Progenitor cell of endocrine pancreas (in vitro differentiated cells): ENCODE measurements around the gene CFAP100. TPM values are rescaled to one million over a fixed set of nuclear protein-coding genes. Genes with fewer than 3 reads are reported as not detected.

Source experiments
- DNase-seq: peaks from one replicate; pipeline ENCODE4 v3.0.0; 2021; ENCODE audit warnings: low spot score; ENCODE audit not compliant: unreplicated experiment
- H3K27ac Mint-ChIP-seq: 2 replicates; pipeline ENCODE4 v1.8.0; 2021; ENCODE audit warnings: mild to moderate bottlenecking, moderate library complexity, mixed read lengths
- H3K27me3 Mint-ChIP-seq: 2 replicates; pipeline ENCODE4 v1.8.0; 2021; ENCODE audit warnings: mixed read lengths
- H3K36me3 Mint-ChIP-seq: 2 replicates; pipeline ENCODE4 v1.8.0; 2022; ENCODE audit warnings: mixed read lengths; ENCODE audit not compliant: insufficient read depth
- H3K4me1 Mint-ChIP-seq: 2 replicates; pipeline ENCODE4 v1.8.0; 2021; ENCODE audit warnings: low read depth, mixed read lengths
- H3K4me3 Mint-ChIP-seq: 2 replicates; pipeline ENCODE4 v1.8.0; 2021; ENCODE audit warnings: low read depth, mild to moderate bottlenecking, moderate library complexity, mixed read lengths
- H3K9me3 Mint-ChIP-seq: 2 replicates; pipeline ENCODE4 v1.8.0; 2021; ENCODE audit warnings: low read depth, mixed read lengths
- total RNA-seq: library from RNA; stranded (reverse); gene quantifications from 2 replicates; pipeline ENCODE4 v1.2.1, GENCODE V29; 2021
- TF ChIP-seq, protein P1 (sequence below): fragments of 200-600 bp; sonication (generic); IDR thresholded peaks from one replicate; pipeline ENCODE4 v1.5.0; 2021; ENCODE audit warnings: antibody characterized with exemption, mild to moderate bottlenecking; ENCODE audit not compliant: unreplicated experiment

Gene CFAP100
- total RNA-seq, 1 donor from 2014 or later, result 0.79 TPM

DNA sequence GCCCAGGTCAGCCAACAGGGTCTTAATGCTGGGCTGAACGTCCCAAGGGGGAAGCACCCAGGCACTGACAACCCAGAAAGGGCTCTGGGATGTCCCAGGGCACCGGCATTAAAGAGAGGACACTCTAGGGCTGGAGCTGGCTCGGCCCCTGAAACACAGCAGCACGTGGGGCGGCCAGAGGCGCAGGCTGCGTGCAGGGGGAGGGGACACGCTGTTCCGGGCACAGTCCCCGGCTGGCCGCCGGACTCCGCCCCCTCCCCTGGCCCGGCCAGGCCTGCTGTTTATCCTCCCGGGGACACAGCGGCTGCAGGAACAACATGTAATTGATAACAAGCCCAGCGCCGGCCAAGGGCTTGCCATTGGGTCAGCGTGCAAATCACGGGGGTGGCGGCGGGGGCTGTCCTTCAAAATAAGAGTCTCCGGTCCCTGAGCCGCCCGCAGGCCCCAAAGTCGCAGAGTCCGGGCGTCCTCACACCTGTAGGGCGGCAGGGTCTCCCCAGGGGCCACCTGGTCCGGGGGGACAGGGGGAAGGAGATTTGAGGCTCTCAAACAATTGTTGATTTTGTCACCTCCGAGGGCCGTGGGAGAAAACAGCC, 38.8 kb upstream of the CFAP100 start:
- DNase-seq, result peak; percentile 76
- Mint-ChIP-seq H3K36me3 (no peaks in the 10 kb centered on the region), H3K9me3 (no peaks in the 10 kb centered on the region), H3K4me1 (peaks cover 10% of the 10 kb centered on the region), H3K27ac (peak overlapping the region; percentile 96), H3K4me3 (peak overlapping the region; percentile 87), H3K27me3 (peaks cover 25% of the 10 kb centered on the region)
- TF ChIP-seq, protein P1, sequence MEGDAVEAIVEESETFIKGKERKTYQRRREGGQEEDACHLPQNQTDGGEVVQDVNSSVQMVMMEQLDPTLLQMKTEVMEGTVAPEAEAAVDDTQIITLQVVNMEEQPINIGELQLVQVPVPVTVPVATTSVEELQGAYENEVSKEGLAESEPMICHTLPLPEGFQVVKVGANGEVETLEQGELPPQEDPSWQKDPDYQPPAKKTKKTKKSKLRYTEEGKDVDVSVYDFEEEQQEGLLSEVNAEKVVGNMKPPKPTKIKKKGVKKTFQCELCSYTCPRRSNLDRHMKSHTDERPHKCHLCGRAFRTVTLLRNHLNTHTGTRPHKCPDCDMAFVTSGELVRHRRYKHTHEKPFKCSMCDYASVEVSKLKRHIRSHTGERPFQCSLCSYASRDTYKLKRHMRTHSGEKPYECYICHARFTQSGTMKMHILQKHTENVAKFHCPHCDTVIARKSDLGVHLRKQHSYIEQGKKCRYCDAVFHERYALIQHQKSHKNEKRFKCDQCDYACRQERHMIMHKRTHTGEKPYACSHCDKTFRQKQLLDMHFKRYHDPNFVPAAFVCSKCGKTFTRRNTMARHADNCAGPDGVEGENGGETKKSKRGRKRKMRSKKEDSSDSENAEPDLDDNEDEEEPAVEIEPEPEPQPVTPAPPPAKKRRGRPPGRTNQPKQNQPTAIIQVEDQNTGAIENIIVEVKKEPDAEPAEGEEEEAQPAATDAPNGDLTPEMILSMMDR, result no peak

DNA sequence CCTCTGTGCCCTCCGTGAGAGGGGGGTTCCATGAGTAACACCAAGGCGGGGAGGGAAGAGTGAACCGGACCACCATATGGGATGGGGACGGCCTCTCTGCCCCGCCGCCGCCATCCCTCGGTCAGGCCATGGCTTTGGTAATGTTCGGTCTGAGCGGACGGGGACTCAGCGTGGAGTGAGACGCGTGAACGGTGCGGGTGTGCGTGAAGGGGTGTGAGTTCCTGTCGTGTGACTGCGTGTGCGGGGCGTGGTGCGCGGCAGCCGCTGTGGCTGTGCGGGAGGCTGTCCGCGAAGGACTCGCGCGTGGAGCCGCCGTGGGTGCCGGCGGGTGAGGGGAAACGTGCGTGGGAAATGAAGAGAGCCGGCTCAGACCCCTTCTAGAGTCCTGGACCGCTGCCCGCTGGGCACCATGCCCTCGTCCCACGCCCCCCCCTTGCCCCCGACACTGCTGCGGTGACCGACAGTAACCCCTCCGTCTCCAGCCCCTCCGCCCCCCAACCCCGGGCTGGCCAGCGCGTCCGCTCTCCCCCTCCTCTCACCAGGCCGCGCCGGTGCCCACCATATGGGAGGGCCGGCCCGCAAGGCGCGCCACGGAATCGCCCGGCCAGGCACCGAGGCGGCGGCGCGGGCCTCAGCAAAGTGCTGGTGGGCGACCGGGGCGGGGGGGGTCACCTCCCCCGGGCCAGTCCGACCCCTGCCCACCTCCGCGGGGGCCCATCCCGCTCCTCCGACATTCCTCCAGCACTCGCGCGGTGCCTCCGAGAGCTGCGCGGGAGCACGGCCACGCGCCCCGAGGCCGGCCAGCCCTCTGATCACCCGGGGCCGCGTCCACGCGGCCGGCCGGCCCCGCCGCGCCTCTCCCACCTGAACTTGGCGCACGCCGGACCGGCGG, 38.1 kb upstream of the CFAP100 start:
- H3K27me3 Mint-ChIP-seq, result peaks cover 30% of the 10 kb centered on the region
- peaks cover 10% of the 10 kb centered on the region for H3K4me1 Mint-ChIP-seq
- H3K36me3 Mint-ChIP-seq, result no peaks in the 10 kb centered on the region
- DNase-seq, result peak; percentile 31
- TF ChIP-seq, protein P1, result no peak
- H3K4me3 Mint-ChIP-seq, result peak overlapping the region; percentile 87
- H3K9me3 Mint-ChIP-seq, result no peaks in the 10 kb centered on the region
- peak overlapping the region; percentile 96 for H3K27ac Mint-ChIP-seq

DNA sequence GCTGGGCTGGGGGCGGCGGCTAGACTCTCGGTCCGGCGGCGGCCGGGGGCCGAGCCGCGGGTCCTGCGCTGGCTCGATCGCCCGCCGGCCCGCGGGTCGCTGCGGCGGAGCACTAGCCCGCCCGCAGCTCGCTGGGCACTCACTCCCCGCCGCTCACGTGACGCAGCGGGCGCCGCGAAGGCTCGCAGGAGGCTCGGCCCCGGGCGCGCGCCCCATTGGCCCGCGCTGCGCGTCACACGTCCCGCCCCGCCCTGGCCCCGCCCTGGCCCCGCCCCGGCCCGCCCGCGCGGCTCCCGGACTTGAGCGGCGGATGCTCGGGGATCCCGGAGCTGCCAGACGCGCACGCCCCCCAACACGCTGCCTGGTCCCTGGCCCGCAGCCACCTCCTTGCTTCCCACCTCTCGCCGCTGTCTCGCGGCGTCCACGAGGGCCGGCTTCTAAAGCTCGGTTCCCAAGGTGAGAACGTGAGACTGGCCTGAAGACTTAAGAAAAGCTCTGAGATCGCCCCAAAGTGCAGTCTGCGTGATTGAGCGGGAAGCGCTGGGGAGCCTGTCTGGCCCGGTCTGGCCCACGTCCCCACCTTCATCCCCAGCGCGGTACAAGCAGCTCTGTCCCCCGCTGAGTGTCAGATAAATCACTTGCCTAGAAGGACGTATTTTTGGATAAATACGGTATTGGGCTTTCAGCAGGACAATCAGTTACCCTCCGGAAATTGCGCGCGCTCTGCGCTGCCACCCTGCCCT, 37.2 kb upstream of the CFAP100 start, which contains the start of gene KLF15:
TSS of gene KLF15 (minus strand) at position 114 of the 743 bp plus-strand sequence. CDS start 4,486 bp downstream, outside the sequence.
- TF ChIP-seq, protein P1, result no peak
- H3K4me1 Mint-ChIP-seq, result peaks cover 10% of the 10 kb centered on the region
- H3K27me3 Mint-ChIP-seq, result peaks cover 34% of the 10 kb centered on the region
- DNase-seq, result peak; percentile 84
- no peaks in the 10 kb centered on the region for H3K36me3 Mint-ChIP-seq
- H3K4me3 Mint-ChIP-seq, result peak within 1 kb of the TSS; percentile 87
- H3K27ac Mint-ChIP-seq, result peak within 1 kb of the TSS; percentile 96
- H3K9me3 Mint-ChIP-seq, result no peaks in the 10 kb centered on the region

DNA sequence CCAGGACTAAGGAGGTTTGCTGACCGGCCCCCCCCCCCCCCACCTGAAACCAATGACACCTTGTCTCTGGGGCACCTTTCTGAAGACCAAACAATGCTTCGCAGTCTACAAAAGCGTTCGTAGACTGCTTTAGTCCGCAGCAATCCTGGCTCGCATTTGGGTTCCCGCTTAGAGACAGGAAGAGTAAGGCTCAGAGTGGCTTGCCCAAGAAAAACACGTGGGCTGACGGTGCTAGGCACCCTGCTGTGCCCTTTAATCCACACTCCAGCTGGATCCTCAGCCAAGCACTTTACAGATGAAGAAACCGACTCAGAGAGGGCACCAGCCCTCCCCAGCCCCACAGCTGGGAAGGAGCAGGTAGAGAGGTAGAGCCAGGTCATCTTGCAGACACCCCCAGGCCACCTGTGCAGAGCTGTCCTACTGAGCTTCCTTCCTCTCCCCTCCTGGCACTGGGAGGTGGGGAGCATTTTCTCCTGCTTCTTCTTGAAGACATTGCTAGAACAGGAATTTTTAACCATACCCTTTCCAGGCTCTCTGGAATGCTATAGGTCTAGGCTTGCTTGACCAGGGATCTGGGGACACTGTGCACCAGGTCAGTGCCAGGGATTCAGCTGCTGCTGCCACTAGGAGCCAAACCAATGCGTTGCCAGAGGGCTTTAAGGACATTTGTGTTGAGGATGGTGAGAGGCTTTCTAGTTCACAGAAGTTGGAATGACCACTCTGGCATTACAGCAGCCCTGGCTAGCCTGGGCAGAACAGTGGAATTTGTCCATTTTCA, 36.5 kb upstream of the CFAP100 start:
- peaks cover 10% of the 10 kb centered on the region for H3K4me1 Mint-ChIP-seq
- no peaks in the 10 kb centered on the region for H3K9me3 Mint-ChIP-seq
- TF ChIP-seq, protein P1, result no peak
- peak overlapping the region; percentile 80 for H3K4me3 Mint-ChIP-seq
- peak overlapping the region; percentile 52 for H3K27ac Mint-ChIP-seq
- H3K27me3 Mint-ChIP-seq, result peaks cover 37% of the 10 kb centered on the region
- no peak for DNase-seq
- no peaks in the 10 kb centered on the region for H3K36me3 Mint-ChIP-seq
